Neutrophil (primary cell): ENCODE measurements around the gene USP5.

Experiments
- H3K27ac ChIP-seq: fragments of 200-600 bp; sonication (generic); 2 replicates; pipeline ENCODE4 v1.5.1; 2016; ENCODE audit warnings: mild to moderate bottlenecking, moderate library complexity
- H3K27me3 ChIP-seq: fragments of 200-600 bp; sonication (generic); 2 replicates; pipeline ENCODE4 v1.6.0; 2016; ENCODE audit warnings: mild to moderate bottlenecking
- H3K36me3 ChIP-seq: fragments of 200-600 bp; sonication (generic); 2 replicates; pipeline ENCODE4 v1.5.1; 2017
- H3K4me1 ChIP-seq, 2 experiments: fragments of 200-600 bp in 1 of 2; sonication (generic) in 1 of 2; 1 replicate in 1 of 2; 2 replicates in 1 of 2; pipeline versions ENCODE4 v1.5.1 to v1.6.1; 2013 to 2016; ENCODE audit warnings: low read depth in 1 of 2, low read length in 1 of 2, mild to moderate bottlenecking in 1 of 2, moderate library complexity in 1 of 2; ENCODE audit not compliant: control insufficient read depth in 1 of 2, insufficient read depth in 1 of 2
- H3K4me3 ChIP-seq, 2 experiments: fragments of 200-600 bp in 1 of 2; sonication (generic) in 1 of 2; 1 replicate in 1 of 2; 2 replicates in 1 of 2; pipeline ENCODE4 v1.5.1; 2013 to 2016; ENCODE audit warnings: low read depth in 1 of 2, low read length in 1 of 2, mild to moderate bottlenecking in 1 of 2, moderate library complexity in 1 of 2
- H3K9me3 ChIP-seq: fragments of 200-600 bp; sonication (generic); 2 replicates; pipeline ENCODE4 v1.5.1; 2016
- TF ChIP-seq, protein P1 (sequence below): fragments of 200-600 bp; sonication (generic); IDR thresholded peaks from 2 replicates; pipeline ENCODE4 v1.5.1; 2016; ENCODE audit warnings: antibody characterized with exemption

The USP5 gene

DNA sequence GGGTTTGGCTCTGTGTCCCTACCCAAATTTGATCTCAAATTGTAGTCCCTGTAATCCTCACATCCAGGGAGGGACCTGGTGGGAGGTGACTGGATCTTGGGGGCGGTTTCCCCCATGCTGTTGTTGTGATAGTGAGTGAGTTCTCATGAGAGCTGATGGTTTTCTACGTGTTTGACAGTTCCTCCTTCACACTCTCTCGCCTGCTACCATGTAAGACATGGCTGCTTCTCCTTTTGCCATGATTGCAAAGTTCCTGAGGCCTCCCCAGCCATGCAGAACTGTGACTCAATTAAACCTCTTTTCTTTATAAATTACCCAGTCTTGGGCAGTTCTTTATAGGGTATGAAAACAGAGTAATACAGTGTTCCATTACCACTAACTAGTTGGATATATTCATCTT lies 42.4 kb downstream of the USP5 start:
- H3K4me3 ChIP-seq: no peak overlapping the region
- no peaks in the 10 kb centered on the region for H3K27me3 ChIP-seq
- TF ChIP-seq, protein P1, sequence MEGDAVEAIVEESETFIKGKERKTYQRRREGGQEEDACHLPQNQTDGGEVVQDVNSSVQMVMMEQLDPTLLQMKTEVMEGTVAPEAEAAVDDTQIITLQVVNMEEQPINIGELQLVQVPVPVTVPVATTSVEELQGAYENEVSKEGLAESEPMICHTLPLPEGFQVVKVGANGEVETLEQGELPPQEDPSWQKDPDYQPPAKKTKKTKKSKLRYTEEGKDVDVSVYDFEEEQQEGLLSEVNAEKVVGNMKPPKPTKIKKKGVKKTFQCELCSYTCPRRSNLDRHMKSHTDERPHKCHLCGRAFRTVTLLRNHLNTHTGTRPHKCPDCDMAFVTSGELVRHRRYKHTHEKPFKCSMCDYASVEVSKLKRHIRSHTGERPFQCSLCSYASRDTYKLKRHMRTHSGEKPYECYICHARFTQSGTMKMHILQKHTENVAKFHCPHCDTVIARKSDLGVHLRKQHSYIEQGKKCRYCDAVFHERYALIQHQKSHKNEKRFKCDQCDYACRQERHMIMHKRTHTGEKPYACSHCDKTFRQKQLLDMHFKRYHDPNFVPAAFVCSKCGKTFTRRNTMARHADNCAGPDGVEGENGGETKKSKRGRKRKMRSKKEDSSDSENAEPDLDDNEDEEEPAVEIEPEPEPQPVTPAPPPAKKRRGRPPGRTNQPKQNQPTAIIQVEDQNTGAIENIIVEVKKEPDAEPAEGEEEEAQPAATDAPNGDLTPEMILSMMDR: no peak
- peaks cover 40 to 46% of the 10 kb centered on the region in 2 experiments for H3K4me1 ChIP-seq
- no peaks in the 10 kb centered on the region for H3K36me3 ChIP-seq
- H3K9me3 ChIP-seq: no peaks in the 10 kb centered on the region
- peak overlapping the region; percentile 89 for H3K27ac ChIP-seq

DNA sequence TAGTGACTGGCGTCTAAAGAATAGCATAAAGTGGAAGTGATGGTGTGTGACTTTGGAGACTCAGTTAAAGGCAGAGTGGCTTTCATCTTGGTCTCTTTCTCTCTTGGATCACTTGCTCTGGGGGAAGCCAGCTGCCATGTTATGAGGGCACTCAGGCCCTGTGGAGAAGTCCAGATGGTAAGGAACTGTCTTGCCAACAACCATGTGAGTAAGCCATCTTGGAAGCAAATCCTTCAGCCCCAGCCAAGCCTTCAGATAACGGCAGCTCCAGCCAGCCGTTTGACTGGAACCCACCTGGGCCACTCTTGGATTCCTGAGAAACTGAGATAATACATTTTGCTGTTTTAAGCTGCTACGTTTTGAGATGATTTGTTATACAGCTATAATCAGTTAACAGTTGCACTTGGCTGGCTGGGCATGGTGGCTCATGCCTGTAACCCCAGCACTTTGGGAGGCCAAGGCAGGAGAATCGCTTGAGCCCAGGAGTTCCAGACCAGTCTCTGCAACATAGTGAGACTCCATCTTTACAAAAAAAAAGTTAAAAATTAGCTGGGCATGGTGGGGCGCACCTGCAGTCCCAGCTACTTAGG lies 45.0 kb downstream of the USP5 start:
- Histone ChIP-seq H3K27me3 (no peaks in the 10 kb centered on the region), H3K36me3 (no peaks in the 10 kb centered on the region), H3K4me3 (no peak overlapping the region), H3K27ac (no peak overlapping the region), H3K4me1 (peaks cover 31 to 38% of the 10 kb centered on the region in 2 experiments), H3K9me3 (no peaks in the 10 kb centered on the region)
- TF ChIP-seq, protein P1: no peak

DNA sequence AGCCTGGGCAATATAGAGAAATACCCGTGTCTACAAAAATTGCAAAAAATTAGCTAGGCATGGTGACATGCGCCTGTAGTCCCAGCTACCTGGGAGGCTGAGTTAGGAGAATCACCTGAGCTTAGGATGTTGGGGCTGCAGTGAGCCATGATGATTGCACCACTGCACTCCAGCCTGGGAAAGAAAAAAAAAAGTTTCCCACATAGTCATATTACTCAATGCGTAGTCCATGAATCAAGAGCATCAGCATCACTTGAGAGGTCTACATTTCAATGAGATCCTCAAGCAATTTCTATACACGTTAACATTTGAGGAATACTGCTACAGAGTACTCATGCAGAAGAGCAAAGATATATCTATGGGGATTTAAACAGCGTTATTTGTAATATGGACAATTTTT lies 47.5 kb downstream of the USP5 start:
- Histone ChIP-seq H3K27ac (peak overlapping the region; percentile 60), H3K27me3 (no peaks in the 10 kb centered on the region), H3K36me3 (no peaks in the 10 kb centered on the region), H3K4me1 (peaks cover 31 to 36% of the 10 kb centered on the region in 2 experiments), H3K4me3 (no peak overlapping the region), H3K9me3 (no peaks in the 10 kb centered on the region)
- TF ChIP-seq, protein P1: no peak

DNA sequence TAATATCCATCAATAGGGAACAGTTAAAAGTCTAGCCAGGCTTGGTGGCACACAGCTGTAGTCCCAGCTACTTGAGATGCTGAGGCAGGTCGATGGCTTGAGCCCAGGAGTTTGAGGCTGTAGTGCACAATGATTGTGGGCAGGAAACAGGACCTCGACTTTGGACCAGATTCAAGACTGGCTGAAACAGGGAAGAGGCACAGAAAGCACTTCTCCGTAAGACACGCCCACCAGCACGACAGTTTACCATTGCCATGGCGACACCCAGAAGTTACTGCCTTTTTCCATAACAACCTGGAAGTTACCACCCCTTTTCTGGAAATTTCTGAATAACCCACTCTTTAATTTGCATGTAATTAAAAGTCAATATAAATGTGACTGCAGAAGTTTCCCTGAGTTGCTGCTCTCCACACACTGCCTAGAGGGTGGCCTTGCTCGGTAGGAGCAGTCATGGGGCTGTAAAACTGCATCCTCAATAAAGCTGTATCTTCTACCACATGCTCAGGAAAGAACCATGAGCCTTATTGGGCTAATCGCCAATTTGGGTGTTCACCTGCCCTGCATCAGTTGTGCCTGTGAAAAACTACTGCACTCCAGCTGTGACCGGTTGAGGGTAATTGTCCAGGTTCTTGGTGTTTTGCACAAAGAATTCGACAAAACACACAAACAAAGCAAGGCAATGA lies 48.0 kb downstream of the USP5 start:
- peak overlapping the region in 1 of 2 experiments; percentile 19 for H3K4me3 ChIP-seq
- peak overlapping the region; percentile 60 for H3K27ac ChIP-seq
- TF ChIP-seq, protein P1: no peak

GRCh38 chr12:6902448-6902847 lies 50.5 kb downstream of the USP5 start:
- Histone ChIP-seq H3K36me3 (no peaks in the 10 kb centered on the region), H3K27me3 (no peaks in the 10 kb centered on the region), H3K27ac (no peak overlapping the region), H3K4me1 (peaks cover 34 to 38% of the 10 kb centered on the region in 2 experiments), H3K9me3 (no peaks in the 10 kb centered on the region), H3K4me3 (no peak overlapping the region)
- TF ChIP-seq, protein P1: no peak

More for the DNA sequence above, 48.0 kb downstream of the USP5 start:
- Histone ChIP-seq H3K4me1 (peaks cover 31 to 36% of the 10 kb centered on the region in 2 experiments), H3K9me3 (no peaks in the 10 kb centered on the region), H3K27me3 (no peaks in the 10 kb centered on the region), H3K36me3 (no peaks in the 10 kb centered on the region)
